Measurements from ENCODE around the gene FAM131C.

- TF ChIP-seq POLR2AphosphoS5 (IDR thresholded peaks at IDR 0.05) (no peak), CTCF (IDR thresholded peaks at IDR 0.05) (no peak), EP300 (IDR thresholded peaks at IDR 0.05) (no peak)
Measured at GRCh38 chr1:16077406-16078245, 4.2 kb upstream of the FAM131C start.

Data from upper lobe of left lung (tissue), 4 donors.